ENCODE data around the gene ZNF536. TPM values are rescaled to one million over a fixed set of nuclear protein-coding genes. Genes with fewer than 3 reads are reported as not detected.

ZNF536 gene
- total and polyA plus RNA-seq, 2 donors from 2014 or later: 0.19 to 0.25 TPM

- Histone ChIP-seq H3K27me3 (ENCODE audit: control insufficient read depth, insufficient read depth, low read length) (no peaks in the 10 kb centered on the region), H3K4me3 (ENCODE audit: low read length in 3 of 3) (no peak overlapping the region), H3K4me1 (ENCODE audit: control insufficient read depth in 2 of 3, insufficient read depth in 2 of 3, low read depth in 1 of 3, low read length in 3 of 3) (no peaks in the 10 kb centered on the region), H3K9me3 (ENCODE audit: control insufficient read depth in 2 of 3, insufficient read depth in 1 of 3, low read length in 3 of 3) (no peaks in the 10 kb centered on the region), H3K9ac (ENCODE audit: low read length in 3 of 3) (no peak overlapping the region), H3K27ac (ENCODE audit: low read depth in 2 of 2, low read length in 2 of 2) (no peak overlapping the region), H3K36me3 (ENCODE audit: control insufficient read depth in 2 of 3, insufficient read depth in 3 of 3, low read length in 3 of 3) (no peaks in the 10 kb centered on the region)
- intact Hi-C loops (cut with DNase I): no loop called here
- TF ChIP-seq, protein P1, sequence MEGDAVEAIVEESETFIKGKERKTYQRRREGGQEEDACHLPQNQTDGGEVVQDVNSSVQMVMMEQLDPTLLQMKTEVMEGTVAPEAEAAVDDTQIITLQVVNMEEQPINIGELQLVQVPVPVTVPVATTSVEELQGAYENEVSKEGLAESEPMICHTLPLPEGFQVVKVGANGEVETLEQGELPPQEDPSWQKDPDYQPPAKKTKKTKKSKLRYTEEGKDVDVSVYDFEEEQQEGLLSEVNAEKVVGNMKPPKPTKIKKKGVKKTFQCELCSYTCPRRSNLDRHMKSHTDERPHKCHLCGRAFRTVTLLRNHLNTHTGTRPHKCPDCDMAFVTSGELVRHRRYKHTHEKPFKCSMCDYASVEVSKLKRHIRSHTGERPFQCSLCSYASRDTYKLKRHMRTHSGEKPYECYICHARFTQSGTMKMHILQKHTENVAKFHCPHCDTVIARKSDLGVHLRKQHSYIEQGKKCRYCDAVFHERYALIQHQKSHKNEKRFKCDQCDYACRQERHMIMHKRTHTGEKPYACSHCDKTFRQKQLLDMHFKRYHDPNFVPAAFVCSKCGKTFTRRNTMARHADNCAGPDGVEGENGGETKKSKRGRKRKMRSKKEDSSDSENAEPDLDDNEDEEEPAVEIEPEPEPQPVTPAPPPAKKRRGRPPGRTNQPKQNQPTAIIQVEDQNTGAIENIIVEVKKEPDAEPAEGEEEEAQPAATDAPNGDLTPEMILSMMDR (IDR thresholded peaks at IDR 0.05; ENCODE audit: borderline replicate concordance, extremely low read depth, insufficient read depth): no peak
- FAIRE-seq (no peak), DNase-seq (no peak)
Observed at GRCh38 chr19:30529876-30530275, 157.7 kb downstream of the ZNF536 start.

DNA sequence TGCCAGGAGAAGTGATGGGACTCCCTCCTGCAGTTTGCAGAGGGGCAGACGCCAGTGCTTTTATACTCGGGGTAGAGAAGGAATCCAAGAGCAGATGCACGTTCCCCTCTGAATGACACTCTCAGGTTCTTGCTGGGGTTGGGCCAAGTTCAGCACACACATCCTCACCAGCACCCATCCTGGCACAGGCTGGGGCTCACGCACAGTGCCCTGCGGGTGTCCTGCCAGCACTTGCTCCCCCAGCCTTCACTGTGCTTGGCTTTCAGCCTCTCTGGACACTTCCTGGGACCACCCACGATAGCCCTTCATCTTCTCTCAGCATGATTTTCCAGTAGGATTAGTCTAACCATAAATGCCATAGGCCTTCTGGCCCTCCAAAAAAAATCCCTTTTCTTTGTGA, 158.6 kb downstream of the ZNF536 start:
- H3K9me3 ChIP-seq (ENCODE audit: control insufficient read depth in 2 of 3, insufficient read depth in 1 of 3, low read length in 3 of 3): no peaks in the 10 kb centered on the region
- H3K27me3 ChIP-seq (ENCODE audit: control insufficient read depth, insufficient read depth, low read length): no peaks in the 10 kb centered on the region
- intact Hi-C loops (cut with DNase I): no loop called here
- no peak overlapping the region for H3K9ac ChIP-seq (ENCODE audit: low read length in 3 of 3)
- FAIRE-seq (no peak), DNase-seq (peak in 1 of 5 donors; percentile 49)
- H3K36me3 ChIP-seq (ENCODE audit: control insufficient read depth in 2 of 3, insufficient read depth in 3 of 3, low read length in 3 of 3): no peaks in the 10 kb centered on the region
- no peak overlapping the region for H3K27ac ChIP-seq (ENCODE audit: low read depth in 2 of 2, low read length in 2 of 2)
- no peak overlapping the region for H3K4me3 ChIP-seq (ENCODE audit: low read length in 3 of 3)
- TF ChIP-seq, protein P1 (IDR thresholded peaks at IDR 0.05; ENCODE audit: borderline replicate concordance, extremely low read depth, insufficient read depth): no peak
- H3K4me1 ChIP-seq (ENCODE audit: control insufficient read depth in 2 of 3, insufficient read depth in 2 of 3, low read depth in 1 of 3, low read length in 3 of 3): no peaks in the 10 kb centered on the region

- DNase-seq: no peak
- Histone ChIP-seq H3K27ac (ENCODE audit: low read depth in 2 of 2, low read length in 2 of 2) (no peak overlapping the region), H3K4me3 (ENCODE audit: low read length in 3 of 3) (no peak overlapping the region), H3K4me1 (ENCODE audit: control insufficient read depth in 2 of 3, insufficient read depth in 2 of 3, low read depth in 1 of 3, low read length in 3 of 3) (no peaks in the 10 kb centered on the region), H3K9ac (ENCODE audit: low read length in 3 of 3) (no peak overlapping the region), H3K27me3 (ENCODE audit: control insufficient read depth, insufficient read depth, low read length) (no peaks in the 10 kb centered on the region), H3K36me3 (ENCODE audit: control insufficient read depth in 2 of 3, insufficient read depth in 3 of 3, low read length in 3 of 3) (no peaks in the 10 kb centered on the region), H3K9me3 (ENCODE audit: control insufficient read depth in 2 of 3, insufficient read depth in 1 of 3, low read length in 3 of 3) (no peaks in the 10 kb centered on the region)
- FAIRE-seq: no peak
- TF ChIP-seq, protein P1 (IDR thresholded peaks at IDR 0.05; ENCODE audit: borderline replicate concordance, extremely low read depth, insufficient read depth): no peak
- intact Hi-C loops (cut with DNase I): no loop called here
Observed at GRCh38 chr19:30535011-30535410, 162.8 kb downstream of the ZNF536 start.

GRCh38 chr19:30536975-30537374, 164.8 kb downstream of the ZNF536 start:
- intact Hi-C loops (cut with DNase I): no loop called here
- no peak for DNase-seq
- no peak overlapping the region for H3K9ac ChIP-seq (ENCODE audit: low read length in 3 of 3)
- no peak overlapping the region for H3K4me3 ChIP-seq (ENCODE audit: low read length in 3 of 3)
- H3K4me1 ChIP-seq (ENCODE audit: control insufficient read depth in 2 of 3, insufficient read depth in 2 of 3, low read depth in 1 of 3, low read length in 3 of 3): no peaks in the 10 kb centered on the region
- TF ChIP-seq, protein P1 (IDR thresholded peaks at IDR 0.05; ENCODE audit: borderline replicate concordance, extremely low read depth, insufficient read depth): no peak
- H3K9me3 ChIP-seq (ENCODE audit: control insufficient read depth in 2 of 3, insufficient read depth in 1 of 3, low read length in 3 of 3): no peaks in the 10 kb centered on the region
- H3K27ac ChIP-seq (ENCODE audit: low read depth in 2 of 2, low read length in 2 of 2): no peak overlapping the region
- no peaks in the 10 kb centered on the region for H3K36me3 ChIP-seq (ENCODE audit: control insufficient read depth in 2 of 3, insufficient read depth in 3 of 3, low read length in 3 of 3)
- FAIRE-seq: no peak
- H3K27me3 ChIP-seq (ENCODE audit: control insufficient read depth, insufficient read depth, low read length): no peaks in the 10 kb centered on the region
